Measurements from ENCODE around the gene TPH1.
"Not testable (repeated sequence)": the region's sequence is repeated elsewhere in the genome, so short reads cannot be mapped to it uniquely, and the experiment has no call there.

TPH1 gene

GRCh38 chr11:18000760-18001159, 45.3 kb downstream of the TPH1 start:
- H3K27me3 ChIP-seq (ENCODE audit: control insufficient read depth, low read length) = no peaks in the 10 kb centered on the region
- TF ChIP-seq EZH2phosphoT487 (IDR thresholded peaks at IDR 0.05; ENCODE audit: borderline replicate concordance, low read length) = no peak
- TF ChIP-seq, protein P1, sequence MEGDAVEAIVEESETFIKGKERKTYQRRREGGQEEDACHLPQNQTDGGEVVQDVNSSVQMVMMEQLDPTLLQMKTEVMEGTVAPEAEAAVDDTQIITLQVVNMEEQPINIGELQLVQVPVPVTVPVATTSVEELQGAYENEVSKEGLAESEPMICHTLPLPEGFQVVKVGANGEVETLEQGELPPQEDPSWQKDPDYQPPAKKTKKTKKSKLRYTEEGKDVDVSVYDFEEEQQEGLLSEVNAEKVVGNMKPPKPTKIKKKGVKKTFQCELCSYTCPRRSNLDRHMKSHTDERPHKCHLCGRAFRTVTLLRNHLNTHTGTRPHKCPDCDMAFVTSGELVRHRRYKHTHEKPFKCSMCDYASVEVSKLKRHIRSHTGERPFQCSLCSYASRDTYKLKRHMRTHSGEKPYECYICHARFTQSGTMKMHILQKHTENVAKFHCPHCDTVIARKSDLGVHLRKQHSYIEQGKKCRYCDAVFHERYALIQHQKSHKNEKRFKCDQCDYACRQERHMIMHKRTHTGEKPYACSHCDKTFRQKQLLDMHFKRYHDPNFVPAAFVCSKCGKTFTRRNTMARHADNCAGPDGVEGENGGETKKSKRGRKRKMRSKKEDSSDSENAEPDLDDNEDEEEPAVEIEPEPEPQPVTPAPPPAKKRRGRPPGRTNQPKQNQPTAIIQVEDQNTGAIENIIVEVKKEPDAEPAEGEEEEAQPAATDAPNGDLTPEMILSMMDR (IDR thresholded peaks at IDR 0.05; ENCODE audit: low read depth, low read length, poor library complexity, severe bottlenecking) = no peak
- no peaks in the 10 kb centered on the region for H3K4me1 ChIP-seq (ENCODE audit: control insufficient read depth, low read length)
- no peaks in the 10 kb centered on the region for H4K20me1 ChIP-seq (ENCODE audit: control insufficient read depth, insufficient read depth, low read depth, low read length)
- H3F3A ChIP-seq (ENCODE audit: control insufficient read depth, insufficient read depth) = no peaks in the 10 kb centered on the region
- no peak overlapping the region for H3K27ac ChIP-seq (ENCODE audit: low read depth, low read length)
- no peak overlapping the region for H3K4me3 ChIP-seq (ENCODE audit: low read length)
- H3K36me3 ChIP-seq (ENCODE audit: control insufficient read depth, low read length) = peaks cover 58% of the 10 kb centered on the region
- H3K9me3 ChIP-seq (ENCODE audit: control insufficient read depth, insufficient read depth, low read length) = no peaks in the 10 kb centered on the region
- H3K4me2 ChIP-seq (ENCODE audit: low read length) = no peak overlapping the region
- H3K79me2 ChIP-seq (ENCODE audit: control insufficient read depth, low read length) = no peaks in the 10 kb centered on the region
- no peaks in the 10 kb centered on the region for H3K9me2 ChIP-seq (replicated peaks; ENCODE audit: control insufficient read depth, low read length)

DNA sequence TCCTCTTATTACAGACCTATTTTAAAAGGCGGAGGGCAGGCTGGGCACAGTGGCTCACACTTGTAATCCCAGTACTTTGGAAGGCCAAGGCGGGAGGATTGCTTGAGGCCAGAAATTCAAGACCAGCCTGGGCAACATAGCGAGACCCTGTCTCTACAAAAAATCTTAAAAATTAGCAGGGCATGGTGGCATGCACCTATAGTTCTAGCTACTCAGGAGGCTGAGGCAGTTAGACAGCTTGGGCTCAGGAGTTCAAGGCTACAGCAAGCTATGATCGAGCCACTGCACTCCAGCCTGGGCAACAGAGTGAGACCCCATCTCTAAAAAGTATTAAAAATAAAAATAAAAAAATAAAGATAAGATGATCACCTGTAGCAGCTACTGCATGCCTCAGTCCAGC, 45.9 kb downstream of the TPH1 start:
- not testable (repeated sequence) for H3F3A ChIP-seq (ENCODE audit: control insufficient read depth, insufficient read depth); H3K9me2 ChIP-seq (replicated peaks; ENCODE audit: control insufficient read depth, low read length); H3K4me3 ChIP-seq (ENCODE audit: low read length); H3K79me2 ChIP-seq (ENCODE audit: control insufficient read depth, low read length); H3K9me3 ChIP-seq (ENCODE audit: control insufficient read depth, insufficient read depth, low read length); H3K4me1 ChIP-seq (ENCODE audit: control insufficient read depth, low read length); H3K4me2 ChIP-seq (ENCODE audit: low read length); H3K27me3 ChIP-seq (ENCODE audit: control insufficient read depth, low read length); H4K20me1 ChIP-seq (ENCODE audit: control insufficient read depth, insufficient read depth, low read depth, low read length); H3K27ac ChIP-seq (ENCODE audit: low read depth, low read length)
- H3K36me3 ChIP-seq (ENCODE audit: control insufficient read depth, low read length) = peaks cover 58% of the 10 kb centered on the region

Data from DOHH2 (cell line).